ENCODE measurements around the gene KIF6. TPM values are rescaled to one million over a fixed set of nuclear protein-coding genes. Genes with fewer than 3 reads are reported as not detected.
A peak's percentile ranks its signal among the peaks of the same experiment; 100 is the strongest.

The KIF6 gene
- total RNA-seq, 4 donors from 2014 or later: 0.40 to 1.3 (median 0.80) TPM

- no peak overlapping the region for H3K4me3 ChIP-seq (replicated peaks in 1 of 3)
- intact Hi-C loops (cut with DNase I): loop anchor here (10.0 kb wide), 1 partner anchor 429 kb away; the partner anchor contains the start of gene DAAM2
- H3K36me3 ChIP-seq: no peaks in the 10 kb centered on the region
- TF ChIP-seq POLR2A (IDR thresholded peaks at IDR 0.05) (no peak), CTCF (IDR thresholded peaks at IDR 0.05) (no peak)
- DNase-seq: no peak
- 91 to 95% methylated on average over 10 to 13 of the region's 13 CpGs for WGBS, 2 donors
- no peak overlapping the region for H3K27ac ChIP-seq
- no peaks in the 10 kb centered on the region for H3K9me3 ChIP-seq
- peaks cover 19 to 34% of the 10 kb centered on the region in 2 donors for H3K4me1 ChIP-seq
- H3K27me3 ChIP-seq: no peaks in the 10 kb centered on the region
Measured at GRCh38 chr6:39365281-39366074, 359.7 kb downstream of the KIF6 start.

- H3K27ac ChIP-seq: no peak overlapping the region
- intact Hi-C loops (cut with DNase I): loop anchor here (10.0 kb wide), 1 partner anchor 432 kb away; the partner anchor contains the start of gene DAAM2
- H3K36me3 ChIP-seq: no peaks in the 10 kb centered on the region
- peaks cover 13 to 21% of the 10 kb centered on the region in 2 donors for H3K4me1 ChIP-seq
- no peak overlapping the region for H3K4me3 ChIP-seq (replicated peaks in 1 of 3)
- H3K27me3 ChIP-seq: no peaks in the 10 kb centered on the region
- TF ChIP-seq CTCF (IDR thresholded peaks at IDR 0.05) (no peak), POLR2A (IDR thresholded peaks at IDR 0.05) (no peak)
- no peaks in the 10 kb centered on the region for H3K9me3 ChIP-seq
- DNase-seq: no peak
- 95 to 96% methylated on average over 8 of the region's 8 CpGs for WGBS, 2 donors
Measured at GRCh38 chr6:39363280-39363679, 361.9 kb downstream of the KIF6 start.

GRCh38 chr6:39362487-39362865 lies 362.7 kb downstream of the KIF6 start:
- H3K36me3 ChIP-seq: no peaks in the 10 kb centered on the region
- no peak for DNase-seq
- no peak overlapping the region for H3K27ac ChIP-seq
- H3K27me3 ChIP-seq: no peaks in the 10 kb centered on the region
- WGBS, 2 donors: 41 to 49% methylated on average over 3 of the region's 3 CpGs
- H3K4me1 ChIP-seq: peaks cover 5 to 19% of the 10 kb centered on the region in 2 donors
- intact Hi-C loops (cut with DNase I): loop anchor here (10.0 kb wide), 1 partner anchor 432 kb away; the partner anchor contains the start of gene DAAM2
- TF ChIP-seq POLR2A (IDR thresholded peaks at IDR 0.05) (no peak), CTCF (IDR thresholded peaks at IDR 0.05) (no peak)
- no peak overlapping the region for H3K4me3 ChIP-seq (replicated peaks in 1 of 3)
- no peaks in the 10 kb centered on the region for H3K9me3 ChIP-seq

GRCh38 chr6:39361657-39362486 lies 363.3 kb downstream of the KIF6 start:
- H3K4me3 ChIP-seq (replicated peaks in 1 of 3): no peak overlapping the region
- DNase-seq: peak; percentile 69 to 70

More at GRCh38 chr6:39361657-39362486, 363.3 kb downstream of the KIF6 start:
- H3K4me1 ChIP-seq: peaks cover 0 to 13% of the 10 kb centered on the region in 2 donors
- no peaks in the 10 kb centered on the region for H3K36me3 ChIP-seq
- TF ChIP-seq POLR2A (IDR thresholded peaks at IDR 0.05) (no peak), CTCF (IDR thresholded peaks at IDR 0.05) (peak; percentile 44 to 90 (median 75))
- H3K27me3 ChIP-seq: no peaks in the 10 kb centered on the region
- intact Hi-C loops (cut with DNase I): loop anchor here (10.0 kb wide), 1 partner anchor 433 kb away; the partner anchor contains the start of gene DAAM2
- H3K9me3 ChIP-seq: no peaks in the 10 kb centered on the region
- H3K27ac ChIP-seq: no peak overlapping the region
- WGBS, 2 donors: 33 to 34% methylated on average over 21 of the region's 21 CpGs
